Ishikawa (cell line): Measurements from ENCODE around the gene ZDHHC11.

Experiments
- CEBPB ChIP-seq: IDR thresholded peaks from 2 replicates; pipeline ENCODE4 v1.6.1; 2012
- CREB1 ChIP-seq: IDR thresholded peaks from 2 replicates; pipeline ENCODE4 v1.6.1; 2012; ENCODE audit warnings: low read depth
- EGR1 ChIP-seq: IDR thresholded peaks from 2 replicates; pipeline ENCODE4 v1.6.1; 2012
- EP300 ChIP-seq: IDR thresholded peaks from 2 replicates; pipeline ENCODE4 v1.6.1; 2012; ENCODE audit warnings: borderline replicate concordance
- FOXM1 ChIP-seq: IDR thresholded peaks from 2 replicates; pipeline ENCODE4 v1.6.1; 2012; ENCODE audit warnings: low read depth, borderline replicate concordance
- NFIC ChIP-seq: IDR thresholded peaks from 2 replicates; pipeline ENCODE4 v1.6.1; 2012
- RAD21 ChIP-seq: IDR thresholded peaks from 2 replicates; pipeline ENCODE4 v1.6.1; 2012; ENCODE audit warnings: low read depth
- TAF1 ChIP-seq: IDR thresholded peaks from 2 replicates; pipeline ENCODE4 v1.6.1; 2012; ENCODE audit warnings: low read depth, mild to moderate bottlenecking
- TCF12 ChIP-seq: IDR thresholded peaks from 2 replicates; pipeline ENCODE4 v1.6.1; 2012; ENCODE audit warnings: low read depth
- TEAD4 ChIP-seq: IDR thresholded peaks from 2 replicates; pipeline ENCODE4 v1.6.1; 2012
- YY1 ChIP-seq: IDR thresholded peaks from 2 replicates; pipeline ENCODE4 v1.6.1; 2012; ENCODE audit warnings: low read depth
- ZBTB7A ChIP-seq: IDR thresholded peaks from 2 replicates; pipeline ENCODE4 v1.6.1; 2012; ENCODE audit warnings: low read depth
- TF ChIP-seq, protein P1 (sequence below): IDR thresholded peaks from 2 replicates; pipeline ENCODE4 v1.6.1; 2012; ENCODE audit warnings: low read depth, mild to moderate bottlenecking
- TF ChIP-seq, protein P2 (sequence below): IDR thresholded peaks from 2 replicates; pipeline ENCODE4 v1.6.1; 2012
- TF ChIP-seq, protein P3 (sequence below): IDR thresholded peaks from 2 replicates; pipeline ENCODE4 v1.6.1; 2012

The ZDHHC11 gene

DNA sequence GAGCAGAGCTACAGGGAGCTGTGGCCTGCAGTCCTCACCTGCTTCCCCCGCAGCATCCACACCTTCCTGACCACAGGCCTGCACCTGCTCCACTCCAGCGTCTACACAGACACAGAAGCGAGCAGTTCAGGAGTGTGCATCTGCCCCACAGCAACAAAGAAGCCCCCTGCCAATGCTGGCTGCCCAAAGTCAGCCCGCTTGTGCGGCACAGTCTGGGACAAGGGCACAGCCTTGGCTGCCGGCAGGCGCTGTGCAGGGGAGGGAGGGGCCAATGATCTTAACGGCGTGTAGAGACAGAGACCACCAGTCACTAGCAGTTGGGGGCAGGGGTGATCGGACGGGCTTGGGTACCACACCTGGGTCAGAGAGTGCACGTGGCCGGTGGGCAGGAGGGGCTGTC, 35.2 kb upstream of the ZDHHC11 start:
- TF ChIP-seq YY1 = no peak

DNA sequence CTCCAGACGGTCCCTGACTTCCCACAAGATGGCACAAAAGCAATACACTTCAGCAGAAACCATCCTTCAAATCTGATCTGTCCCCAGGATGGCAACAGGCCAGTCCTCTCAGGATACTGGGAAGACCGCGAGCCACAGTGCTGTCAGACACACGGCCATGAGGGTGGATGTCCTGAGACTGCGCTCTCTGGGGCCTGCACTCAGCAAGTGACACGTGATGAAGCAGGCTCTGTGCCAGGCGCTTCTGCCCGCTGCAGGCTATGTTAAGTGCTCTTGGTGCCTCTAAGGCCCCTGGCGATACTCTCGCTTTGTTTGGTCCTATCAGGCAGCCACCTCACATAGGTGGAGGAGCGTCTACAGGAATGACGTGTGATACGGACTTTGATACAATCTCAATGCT, 34.7 kb upstream of the ZDHHC11 start:
- TF ChIP-seq TEAD4 (no peak), NFIC (no peak)
- TF ChIP-seq, protein P1, sequence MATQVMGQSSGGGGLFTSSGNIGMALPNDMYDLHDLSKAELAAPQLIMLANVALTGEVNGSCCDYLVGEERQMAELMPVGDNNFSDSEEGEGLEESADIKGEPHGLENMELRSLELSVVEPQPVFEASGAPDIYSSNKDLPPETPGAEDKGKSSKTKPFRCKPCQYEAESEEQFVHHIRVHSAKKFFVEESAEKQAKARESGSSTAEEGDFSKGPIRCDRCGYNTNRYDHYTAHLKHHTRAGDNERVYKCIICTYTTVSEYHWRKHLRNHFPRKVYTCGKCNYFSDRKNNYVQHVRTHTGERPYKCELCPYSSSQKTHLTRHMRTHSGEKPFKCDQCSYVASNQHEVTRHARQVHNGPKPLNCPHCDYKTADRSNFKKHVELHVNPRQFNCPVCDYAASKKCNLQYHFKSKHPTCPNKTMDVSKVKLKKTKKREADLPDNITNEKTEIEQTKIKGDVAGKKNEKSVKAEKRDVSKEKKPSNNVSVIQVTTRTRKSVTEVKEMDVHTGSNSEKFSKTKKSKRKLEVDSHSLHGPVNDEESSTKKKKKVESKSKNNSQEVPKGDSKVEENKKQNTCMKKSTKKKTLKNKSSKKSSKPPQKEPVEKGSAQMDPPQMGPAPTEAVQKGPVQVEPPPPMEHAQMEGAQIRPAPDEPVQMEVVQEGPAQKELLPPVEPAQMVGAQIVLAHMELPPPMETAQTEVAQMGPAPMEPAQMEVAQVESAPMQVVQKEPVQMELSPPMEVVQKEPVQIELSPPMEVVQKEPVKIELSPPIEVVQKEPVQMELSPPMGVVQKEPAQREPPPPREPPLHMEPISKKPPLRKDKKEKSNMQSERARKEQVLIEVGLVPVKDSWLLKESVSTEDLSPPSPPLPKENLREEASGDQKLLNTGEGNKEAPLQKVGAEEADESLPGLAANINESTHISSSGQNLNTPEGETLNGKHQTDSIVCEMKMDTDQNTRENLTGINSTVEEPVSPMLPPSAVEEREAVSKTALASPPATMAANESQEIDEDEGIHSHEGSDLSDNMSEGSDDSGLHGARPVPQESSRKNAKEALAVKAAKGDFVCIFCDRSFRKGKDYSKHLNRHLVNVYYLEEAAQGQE = no peak

DNA sequence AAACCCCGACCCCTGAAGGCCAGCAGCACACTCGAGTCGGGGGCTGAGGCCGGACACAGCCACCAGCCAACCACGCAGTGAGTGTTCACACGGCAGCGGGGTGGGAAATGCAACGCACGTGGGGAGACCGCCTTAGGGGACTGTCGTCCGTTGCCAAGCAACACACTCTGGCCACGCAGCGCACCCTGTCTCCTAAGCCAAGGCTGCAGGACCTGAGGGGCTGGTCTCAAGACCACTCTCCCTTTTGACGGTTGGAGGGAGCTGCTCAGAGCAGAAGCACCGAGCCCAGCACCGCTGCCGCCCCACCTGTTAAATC, 34.3 kb upstream of the ZDHHC11 start:
- TF ChIP-seq, protein P2, sequence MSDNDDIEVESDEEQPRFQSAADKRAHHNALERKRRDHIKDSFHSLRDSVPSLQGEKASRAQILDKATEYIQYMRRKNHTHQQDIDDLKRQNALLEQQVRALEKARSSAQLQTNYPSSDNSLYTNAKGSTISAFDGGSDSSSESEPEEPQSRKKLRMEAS = no peak
- TF ChIP-seq NFIC = no peak
- TF ChIP-seq RAD21 = no peak
- no peak for TF ChIP-seq TEAD4
- no peak for TF ChIP-seq TAF1
- TF ChIP-seq CEBPB = no peak
- no peak for TF ChIP-seq FOXM1
- TF ChIP-seq, protein P3, sequence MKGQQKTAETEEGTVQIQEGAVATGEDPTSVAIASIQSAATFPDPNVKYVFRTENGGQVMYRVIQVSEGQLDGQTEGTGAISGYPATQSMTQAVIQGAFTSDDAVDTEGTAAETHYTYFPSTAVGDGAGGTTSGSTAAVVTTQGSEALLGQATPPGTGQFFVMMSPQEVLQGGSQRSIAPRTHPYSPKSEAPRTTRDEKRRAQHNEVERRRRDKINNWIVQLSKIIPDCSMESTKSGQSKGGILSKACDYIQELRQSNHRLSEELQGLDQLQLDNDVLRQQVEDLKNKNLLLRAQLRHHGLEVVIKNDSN = no peak
- no peak for TF ChIP-seq TCF12
- TF ChIP-seq CREB1 = no peak
- TF ChIP-seq, protein P1 = no peak
- no peak for TF ChIP-seq YY1
- no peak for TF ChIP-seq EGR1

DNA sequence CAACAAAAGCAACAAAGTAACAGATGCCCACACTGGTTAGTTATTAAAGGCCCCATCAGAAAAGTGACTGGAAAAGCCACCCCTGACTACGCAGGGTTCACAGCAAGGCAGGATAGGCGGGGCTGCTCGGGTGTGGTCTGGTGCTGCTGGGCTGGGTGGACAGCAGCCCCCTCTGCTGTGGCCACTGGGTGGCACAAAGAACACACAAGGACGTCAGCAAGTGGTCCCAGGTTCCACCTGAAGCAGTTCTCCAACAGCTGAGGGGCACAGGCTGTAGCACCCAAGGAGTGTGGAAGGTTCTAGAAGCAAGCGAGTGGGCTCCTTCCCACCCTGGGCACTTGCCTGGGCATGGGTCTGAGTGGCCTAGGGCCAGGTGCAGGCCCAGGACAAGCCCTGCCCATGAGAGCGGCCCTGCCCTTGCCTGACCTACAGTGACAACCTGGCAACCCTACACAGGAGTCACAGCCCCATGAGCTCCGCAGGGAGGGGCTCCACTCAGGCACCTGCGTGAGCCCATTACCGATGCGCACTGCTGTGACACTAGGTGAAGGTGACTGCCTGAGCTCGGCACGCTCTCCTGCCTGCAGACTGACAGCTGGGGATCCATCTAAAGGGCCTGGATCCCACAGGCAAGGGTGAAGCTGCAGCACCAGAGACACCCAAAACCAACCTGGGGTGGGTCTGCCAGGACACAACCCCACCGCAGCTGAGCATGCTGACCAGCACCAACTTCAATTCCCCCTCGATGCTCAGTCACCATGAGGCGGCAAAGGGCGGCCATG, 33.8 kb upstream of the ZDHHC11 start:
- TF ChIP-seq, protein P3 = no peak
- TF ChIP-seq FOXM1 (no peak), RAD21 (no peak), EP300 (no peak), EGR1 (no peak), CREB1 (no peak), NFIC (no peak), YY1 (no peak)
- TF ChIP-seq, protein P2 = no peak
- TF ChIP-seq, protein P1 = no peak

DNA sequence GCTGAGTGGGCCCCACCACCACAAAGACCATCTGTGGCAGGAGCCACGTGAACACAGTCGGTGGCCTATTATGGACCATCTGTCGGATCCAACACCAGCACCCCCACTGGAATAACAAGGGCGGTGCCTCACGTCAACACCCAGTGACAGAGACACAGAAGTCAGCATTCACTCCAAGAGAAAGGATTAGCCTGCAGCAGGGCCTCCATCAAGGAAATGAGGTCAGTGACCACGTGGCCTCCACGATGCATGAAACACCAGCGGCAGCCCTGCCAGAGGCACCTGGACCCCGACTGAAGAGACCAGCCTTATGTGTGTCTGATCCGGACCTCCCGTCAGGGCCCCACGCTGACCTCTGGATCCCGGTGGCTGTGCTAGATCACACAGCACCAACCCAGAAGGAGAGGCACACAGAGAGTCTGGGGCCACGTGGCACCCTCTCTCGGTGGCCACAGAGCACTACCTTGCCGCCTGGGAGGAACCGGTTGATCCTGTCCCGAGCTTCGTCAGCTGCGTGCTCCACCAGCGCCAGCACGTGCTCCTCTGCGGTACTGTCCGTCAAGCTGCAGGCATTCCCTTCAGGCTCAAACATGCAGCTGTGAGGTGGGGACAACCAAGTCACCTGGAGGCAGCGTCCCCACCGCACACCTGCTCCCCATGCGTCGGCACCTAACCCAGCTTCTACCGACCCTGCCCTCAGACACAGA, 32.8 kb upstream of the ZDHHC11 start:
- TF ChIP-seq TAF1 = no peak
- TF ChIP-seq ZBTB7A = no peak
- no peak for TF ChIP-seq FOXM1
- no peak for TF ChIP-seq EP300
- no peak for TF ChIP-seq RAD21
- no peak for TF ChIP-seq CREB1
- TF ChIP-seq TEAD4 = no peak
- TF ChIP-seq TCF12 = no peak
- TF ChIP-seq, protein P1 = no peak
- TF ChIP-seq, protein P2 = no peak
- TF ChIP-seq NFIC = no peak
- TF ChIP-seq EGR1 = no peak
- no peak for TF ChIP-seq CEBPB
- no peak for TF ChIP-seq YY1
- TF ChIP-seq, protein P3 = no peak
